HepG2 (cell line): ENCODE data around the gene MAP2K7. TPM values are rescaled to one million over a fixed set of nuclear protein-coding genes. Genes with fewer than 3 reads are reported as not detected.

Experiments used
- ERF ChIP-seq: IDR thresholded peaks from 2 replicates; pipeline ENCODE4 v1.6.1; 2018; ENCODE audit warnings: missing biosample characterization, missing genetic modification reagents
- ETV5 ChIP-seq: IDR thresholded peaks from 2 replicates; pipeline ENCODE4 v1.6.1; 2018; ENCODE audit warnings: missing biosample characterization, missing genetic modification reagents, inconsistent platforms, borderline replicate concordance
- HOXA3 ChIP-seq: sonication (generic); formaldehyde crosslinking; IDR thresholded peaks from 2 replicates; pipeline ENCODE4 v1.5.0; 2020; ENCODE audit warnings: missing genetic modification reagents
- MTERF4 ChIP-seq: sonication (generic); formaldehyde crosslinking; IDR thresholded peaks from 2 replicates; pipeline ENCODE4 v1.8.0; 2023; ENCODE audit warnings: mild to moderate bottlenecking, missing genetic modification reagents
- MXD3 ChIP-seq: IDR thresholded peaks from 2 replicates; pipeline ENCODE4 v1.6.1; 2016; ENCODE audit warnings: mild to moderate bottlenecking, missing biosample characterization, missing genetic modification reagents
- MXD4 ChIP-seq: IDR thresholded peaks from 2 replicates; pipeline ENCODE4 v1.6.1; 2016; ENCODE audit warnings: mild to moderate bottlenecking, missing biosample characterization, missing genetic modification reagents
- NCOA2 ChIP-seq: sonication (generic); formaldehyde crosslinking; IDR thresholded peaks from 2 replicates; pipeline ENCODE4 v1.8.0; 2022; ENCODE audit warnings: inconsistent platforms
- PHF5A ChIP-seq: IDR thresholded peaks from one replicate; pipeline ENCODE4 v1.6.1; 2018; ENCODE audit warnings: low read depth, missing genetic modification reagents; ENCODE audit not compliant: unreplicated experiment
- POGZ ChIP-seq: sonication (generic); formaldehyde crosslinking; IDR thresholded peaks from 2 replicates; pipeline ENCODE4 v1.4.0; 2020; ENCODE audit warnings: mild to moderate bottlenecking, missing genetic modification reagents
- RERE ChIP-seq: IDR thresholded peaks from 2 replicates; pipeline ENCODE4 v1.6.1; 2016; ENCODE audit warnings: low read depth, missing genetic modification reagents, missing compliant biosample characterization
- SOX13 ChIP-seq, 3 experiments: fragments of 450-650 bp in 1 of 3; sonication (generic) in 1 of 3; formaldehyde crosslinking in 1 of 3; IDR thresholded peaks in 2 of 3; conservative IDR thresholded peaks in 1 of 3; 2 replicates each; pipeline versions ENCODE4 v1.5.0 to v1.6.1; 2016 to 2020; ENCODE audit warnings: antibody characterized with exemption in 1 of 3, mild to moderate bottlenecking in 1 of 3, missing compliant biosample characterization in 1 of 3, missing genetic modification reagents in 1 of 3, moderate library complexity in 1 of 3
- SP4 ChIP-seq: sonication (generic); formaldehyde crosslinking; IDR thresholded peaks from 2 replicates; pipeline ENCODE4 v1.8.1; 2023; ENCODE audit warnings: mild to moderate bottlenecking, missing genetic modification reagents
- THAP7 ChIP-seq: sonication (generic); formaldehyde crosslinking; IDR thresholded peaks from 2 replicates; pipeline ENCODE4 v1.8.1; 2023; ENCODE audit warnings: mild to moderate bottlenecking, missing genetic modification reagents
- TOPORS ChIP-seq: sonication (generic); formaldehyde crosslinking; IDR thresholded peaks from 2 replicates; pipeline ENCODE4 v1.8.0; 2023; ENCODE audit warnings: mild to moderate bottlenecking, missing genetic modification reagents
- ZBTB21 ChIP-seq: sonication (generic); formaldehyde crosslinking; IDR thresholded peaks from 2 replicates; pipeline ENCODE4 v1.4.0; 2020; ENCODE audit warnings: missing genetic modification reagents
- ZFP37 ChIP-seq: sonication (generic); formaldehyde crosslinking; IDR thresholded peaks from 2 replicates; pipeline ENCODE4 v1.4.0; 2020; ENCODE audit warnings: missing genetic modification reagents, borderline replicate concordance
- ZFX ChIP-seq: sonication (generic); formaldehyde crosslinking; IDR thresholded peaks from 2 replicates; pipeline ENCODE4 v1.4.0; 2020; ENCODE audit warnings: mild to moderate bottlenecking, low read depth, missing genetic modification reagents, moderate library complexity
- ZNF512 ChIP-seq: sonication (generic); formaldehyde crosslinking; IDR thresholded peaks from 2 replicates; pipeline ENCODE4 v1.4.0; 2020; ENCODE audit warnings: mild to moderate bottlenecking, missing genetic modification reagents
- ZNF781 ChIP-seq: sonication (generic); formaldehyde crosslinking; IDR thresholded peaks from 2 replicates; pipeline ENCODE4 v1.5.1; 2020; ENCODE audit warnings: borderline replicate concordance, mild to moderate bottlenecking, missing genetic modification reagents; ENCODE audit errors: not compliant biosample characterization
- ZNF792 ChIP-seq: IDR thresholded peaks from 2 replicates; pipeline ENCODE4 v1.6.1; 2016
- polyA plus RNA-seq, 8 experiments: library from polyadenylated mRNA; depleted of rRNA in 3 of 8; stranded (reverse) in 7 of 8; unstranded in 1 of 8; fragments of >200 nt; fragmentation: Illumina TruSeq in 4 of 8; extraction: Trizol in 4 of 8; gene quantifications; 2 replicates each; pipeline versions ENCODE4 v1.2.1 to v1.2.3, GENCODE V29; 2011 to 2016; ENCODE audit warnings: low read depth in 4 of 8, missing spikeins in 1 of 8, mixed read lengths in 1 of 8; ENCODE audit not compliant: insufficient read depth in 1 of 8
- total RNA-seq, 5 experiments: library from RNA; depleted of rRNA; stranded (reverse); fragments of >200 nt; fragmentation: Illumina TruSeq; extraction: Trizol; gene quantifications; 2 replicates each; pipeline ENCODE4 v1.2.3, GENCODE V29; 2016; ENCODE audit warnings: low read depth in 1 of 5

The MAP2K7 gene
- total and polyA plus RNA-seq, 2 of the 13 experiments (the other 11 are each of a cell fraction or from before 2014, with no cell fraction given) = 9.0 to 10.8 TPM

- peak; percentile 85 for TF ChIP-seq ERF (CRISPR knock-in tag)
- no peak for TF ChIP-seq ZNF512
- TF ChIP-seq SOX13 (IDR thresholded peaks at IDR 0.05) = no peak; the same call in 1 of the 2 replicates
- TF ChIP-seq SOX13 (CRISPR knock-in tag; conservative IDR thresholded peaks at IDR 0.05 in 1 of 2, IDR thresholded peaks at IDR 0.05 in 1 of 2) = peak in 1 of 2 experiments; percentile 11; a peak in 1 of 4 replicates
- TF ChIP-seq NCOA2 (CRISPR knock-in tag) = no peak; the same call in 1 of the 2 replicates
- TF ChIP-seq MTERF4 (CRISPR knock-in tag) = peak; percentile 21; the same call in 1 of the 2 replicates
- peak; percentile 62; the same call in 1 of the 2 replicates for TF ChIP-seq ZNF792 (CRISPR knock-in tag)
- peak; percentile 99 for TF ChIP-seq MXD4 (CRISPR knock-in tag)
- peak; percentile 74 for TF ChIP-seq ZBTB21 (CRISPR knock-in tag)
- peak; percentile 90 for TF ChIP-seq ZNF781
- TF ChIP-seq POGZ (CRISPR knock-in tag) = peak; percentile 85
- peak; percentile 88 for TF ChIP-seq MXD3 (CRISPR knock-in tag)
- peak; percentile 91 for TF ChIP-seq THAP7 (CRISPR knock-in tag)
- TF ChIP-seq ZFP37 (CRISPR knock-in tag) = 0 out of 2 replicates have a peak, but pooled peaks have one; percentile 35
- TF ChIP-seq PHF5A (CRISPR knock-in tag) = no peak
- peak; percentile 97 for TF ChIP-seq SP4 (CRISPR knock-in tag)
- no peak; the same call in 1 of the 2 replicates for TF ChIP-seq ETV5 (CRISPR knock-in tag)
- TF ChIP-seq HOXA3 (CRISPR knock-in tag) = peak; percentile 97
- peak; percentile 91 for TF ChIP-seq TOPORS (CRISPR knock-in tag)
- TF ChIP-seq RERE (CRISPR knock-in tag) = no peak
- peak; percentile 95 for TF ChIP-seq ZFX (CRISPR knock-in tag)
Measured at GRCh38 chr19:7943444-7944176, 39.9 kb downstream of the MAP2K7 start, which contains the start of gene TIMM44 (continued).
